DMS153 (cell line): ENCODE results near the gene RPS15A.
A peak's percentile ranks its signal among the peaks of the same experiment; 100 is the strongest.
"Not testable (repeated sequence)": the region's sequence is repeated elsewhere in the genome, so short reads cannot be mapped to it uniquely, and the experiment has no call there.

Source experiments
- DNase-seq: peaks from one replicate; lab custom pipeline; 2025; lab: John Stamatoyannopoulos, UW

The RPS15A gene

GRCh38 chr16:18796377-18796776 is 6.2 kb upstream of the RPS15A start:
- no peak for DNase-seq

- no peak for DNase-seq
These were observed 2.8 kb upstream of the RPS15A start for GRCh38 chr16:18792836-18793433.

GRCh38 chr16:18789515-18789849 is 652 bp downstream of the RPS15A start:
- DNase-seq, result no peak

- peak; percentile 22 for DNase-seq
These were observed 1.2 kb downstream of the RPS15A start for GRCh38 chr16:18788828-18789514.

GRCh38 chr16:18784917-18785623 is 5.1 kb downstream of the RPS15A start:
- no peak for DNase-seq

- no peak for DNase-seq
These were observed 6.4 kb downstream of the RPS15A start for GRCh38 chr16:18783430-18784341.

- DNase-seq, result no peak
These were observed 7.3 kb downstream of the RPS15A start for GRCh38 chr16:18782697-18783429.

- DNase-seq, result not testable (repeated sequence)
These were observed 8.9 kb downstream of the RPS15A start for GRCh38 chr16:18781232-18781631.

GRCh38 chr16:18780460-18781026 is 9.6 kb downstream of the RPS15A start:
- not testable (repeated sequence) for DNase-seq

- DNase-seq, result not testable (repeated sequence)
These were observed 12.5 kb downstream of the RPS15A start for GRCh38 chr16:18777664-18778063.

- not testable (repeated sequence) for DNase-seq
These were observed 13.8 kb downstream of the RPS15A start for GRCh38 chr16:18776334-18776733.

- not testable (repeated sequence) for DNase-seq
These were observed 15.5 kb downstream of the RPS15A start for GRCh38 chr16:18774651-18775050.

GRCh38 chr16:18772171-18772570 is 18.0 kb downstream of the RPS15A start:
- not testable (repeated sequence) for DNase-seq

GRCh38 chr16:18770336-18770962 is 19.7 kb downstream of the RPS15A start:
- not testable (repeated sequence) for DNase-seq

GRCh38 chr16:18767217-18767616 is 22.9 kb downstream of the RPS15A start:
- DNase-seq, result not testable (repeated sequence)

- DNase-seq, result not testable (repeated sequence)
These were observed 27.4 kb downstream of the RPS15A start for GRCh38 chr16:18762713-18763112.

GRCh38 chr16:18759598-18760520 is 30.3 kb downstream of the RPS15A start:
- peak; percentile 31 for DNase-seq

- not testable (repeated sequence) for DNase-seq
These were observed 32.0 kb downstream of the RPS15A start for GRCh38 chr16:18757960-18758660.

GRCh38 chr16:18756639-18757038 is 33.5 kb downstream of the RPS15A start:
- DNase-seq, result not testable (repeated sequence)
